ENCODE results near the gene ROCK2.

Gene ROCK2

DNA sequence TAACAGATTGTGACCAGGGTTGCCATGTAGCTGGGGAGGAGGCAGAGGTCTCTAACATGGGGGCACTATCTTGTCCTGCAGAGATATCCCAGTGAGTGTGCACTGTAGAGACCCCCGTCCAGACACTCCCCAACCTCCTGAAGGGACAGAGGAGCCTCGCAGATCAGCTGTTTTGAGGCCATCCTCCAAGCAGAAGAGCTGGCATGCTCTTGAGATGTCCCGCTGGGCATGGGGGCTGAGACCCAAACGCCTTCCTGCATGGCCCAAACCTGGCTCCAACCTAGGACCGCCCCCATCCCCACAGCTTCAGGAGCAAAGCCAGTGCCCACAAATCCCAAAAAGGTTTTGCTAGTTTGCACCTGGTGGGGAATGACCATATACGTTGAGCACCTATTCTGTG lies 191.8 kb downstream of the ROCK2 start:
- no peak for DNase-seq (ENCODE audit: low read depth)

DNA sequence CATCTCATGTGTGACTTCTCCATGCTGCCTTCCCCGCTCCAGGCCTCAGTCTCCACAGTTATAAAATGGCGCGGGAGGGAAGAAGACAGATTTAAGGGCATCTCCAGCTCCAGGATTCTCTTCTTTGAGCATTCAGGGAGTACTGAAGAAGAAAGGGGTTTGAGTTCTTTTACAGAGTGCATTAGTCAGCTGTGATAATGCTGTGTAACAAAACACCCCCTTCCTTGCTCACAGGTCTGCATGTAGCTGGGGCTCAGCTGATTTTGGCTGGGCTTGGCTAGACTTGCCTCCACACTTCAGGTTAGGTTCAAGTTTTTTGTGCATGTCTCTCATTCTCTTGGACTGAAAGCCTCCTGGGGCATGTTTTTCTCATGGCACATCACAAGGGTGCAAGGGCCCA lies 197.2 kb downstream of the ROCK2 start:
- DNase-seq (ENCODE audit: low read depth): no peak

DNA sequence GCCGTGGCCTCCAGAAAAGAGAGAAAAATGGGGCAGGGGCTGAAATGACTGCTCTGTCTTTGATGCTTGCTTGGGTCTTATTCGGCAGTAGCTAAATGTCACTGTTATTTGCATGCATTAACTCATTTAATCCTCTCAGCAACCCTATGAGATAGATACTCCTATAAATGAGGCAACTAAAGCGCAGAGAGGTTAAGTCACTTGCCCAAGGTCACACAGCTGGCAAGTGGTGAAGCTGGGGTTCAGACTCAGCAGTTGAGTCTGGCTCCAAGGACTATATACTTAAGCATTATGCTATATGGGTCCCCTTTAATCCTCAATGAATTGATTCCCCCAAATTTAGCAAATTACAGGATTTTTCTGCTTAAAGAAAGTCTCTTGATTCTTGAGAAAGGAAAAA lies 198.4 kb downstream of the ROCK2 start:
- DNase-seq (ENCODE audit: low read depth): no peak

DNA sequence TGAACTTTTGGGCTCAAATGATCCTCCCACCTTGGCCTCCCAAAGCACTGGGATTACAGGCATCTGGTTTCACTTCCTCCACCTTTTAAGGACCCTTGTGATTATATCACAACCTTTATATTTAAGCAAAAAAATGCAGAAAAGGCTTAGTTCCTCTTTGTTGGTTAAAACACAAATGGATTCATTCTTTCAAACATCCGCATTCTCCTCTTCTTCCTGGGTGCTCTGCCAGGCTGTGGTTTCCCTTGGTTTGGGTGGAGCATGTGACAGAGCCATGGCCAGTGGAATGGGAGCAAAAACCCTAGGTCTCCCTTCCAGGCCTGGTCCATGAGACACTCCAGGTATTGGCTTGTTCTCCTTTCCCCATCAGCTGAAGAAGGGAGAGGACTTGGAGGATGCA lies 199.1 kb downstream of the ROCK2 start:
- DNase-seq (ENCODE audit: low read depth): no peak

DNA sequence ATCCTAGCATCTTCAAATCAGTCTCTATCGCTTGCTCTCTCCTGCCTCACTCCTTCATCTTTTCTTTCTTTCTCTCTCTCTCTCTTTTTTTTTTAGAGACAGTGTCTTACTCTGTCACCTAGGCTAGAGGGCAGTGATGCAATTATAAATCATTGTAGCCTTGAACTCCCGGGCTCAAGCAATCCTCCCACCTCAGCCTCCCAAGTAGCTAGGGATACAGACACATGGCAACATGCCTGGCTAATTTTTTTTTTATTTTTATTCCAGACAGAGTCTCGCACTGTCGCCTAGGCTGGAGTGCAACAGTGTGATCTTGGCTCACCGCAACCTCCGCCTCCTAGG lies 199.7 kb downstream of the ROCK2 start:
- DNase-seq (ENCODE audit: low read depth): no peak

DNA sequence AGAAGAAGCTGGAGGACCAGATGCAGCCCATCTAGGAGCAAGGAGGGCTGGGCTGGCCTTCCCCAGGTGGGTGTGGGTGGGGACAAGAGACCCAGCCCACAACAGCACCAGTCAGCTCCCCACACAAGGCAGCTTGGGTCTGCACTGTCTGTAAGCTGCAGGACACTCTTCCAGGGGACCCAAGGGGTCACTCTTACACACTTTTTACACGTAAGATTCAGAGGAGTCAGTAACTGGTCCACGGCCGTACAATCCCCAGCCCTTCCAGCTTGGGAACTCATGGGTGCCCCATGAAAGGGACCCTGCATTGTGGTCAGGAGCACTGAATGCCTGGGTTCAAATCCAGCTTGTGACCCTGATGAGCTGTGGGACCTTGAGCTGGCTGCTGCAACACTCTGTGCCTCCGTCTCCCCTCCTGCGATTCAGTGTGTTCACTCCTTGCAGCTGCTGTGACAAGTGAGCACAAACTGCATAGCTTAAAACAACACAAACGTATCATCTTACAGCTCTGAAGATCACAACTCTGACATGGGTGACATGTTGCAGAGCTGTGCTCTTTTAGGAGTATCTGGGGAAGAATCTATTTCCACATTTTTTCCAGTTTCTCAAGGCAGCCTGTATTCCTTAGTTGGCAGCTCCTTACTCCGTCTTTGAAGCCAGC lies 200.2 kb downstream of the ROCK2 start:
- no peak for DNase-seq (ENCODE audit: low read depth)

DNA sequence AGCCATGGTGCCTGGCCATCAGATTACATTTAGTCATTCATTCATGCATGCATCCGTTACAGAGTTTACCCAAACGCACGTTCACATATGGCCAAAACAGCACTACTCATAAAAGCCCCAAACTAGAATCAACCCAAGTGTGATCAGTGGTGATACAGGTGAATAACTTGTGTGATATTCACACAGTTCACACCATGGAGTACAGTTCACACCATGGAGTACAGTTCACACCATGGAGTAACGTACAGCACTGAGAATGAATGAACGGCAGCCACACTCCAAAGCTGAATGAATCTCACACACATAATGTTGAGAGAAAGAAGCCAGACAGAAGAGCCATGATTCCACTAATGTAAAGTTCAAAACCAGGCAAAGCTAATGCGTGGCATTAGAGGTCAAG lies 201.4 kb downstream of the ROCK2 start:
- no peak for DNase-seq (ENCODE audit: low read depth)

DNA sequence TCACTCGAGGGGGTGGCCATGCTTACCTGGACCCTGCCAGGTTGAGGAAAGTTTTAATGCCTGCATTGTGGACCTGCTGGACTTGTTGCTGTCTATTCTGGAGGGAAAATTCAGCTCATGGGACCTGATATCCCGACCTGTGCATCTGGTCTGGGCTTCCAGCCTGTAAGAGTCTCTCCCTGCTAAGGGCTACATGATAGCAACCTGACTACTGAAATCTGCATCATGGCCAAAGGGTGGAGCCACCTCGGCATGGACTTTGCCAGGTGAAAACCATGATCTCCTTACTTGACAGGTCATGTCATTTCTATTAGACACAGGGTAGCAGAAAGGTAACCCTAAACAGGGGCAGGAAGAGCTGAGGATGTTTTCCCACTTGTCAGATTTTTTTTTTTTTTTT lies 202.1 kb downstream of the ROCK2 start:
- DNase-seq (ENCODE audit: low read depth): no peak

DNA sequence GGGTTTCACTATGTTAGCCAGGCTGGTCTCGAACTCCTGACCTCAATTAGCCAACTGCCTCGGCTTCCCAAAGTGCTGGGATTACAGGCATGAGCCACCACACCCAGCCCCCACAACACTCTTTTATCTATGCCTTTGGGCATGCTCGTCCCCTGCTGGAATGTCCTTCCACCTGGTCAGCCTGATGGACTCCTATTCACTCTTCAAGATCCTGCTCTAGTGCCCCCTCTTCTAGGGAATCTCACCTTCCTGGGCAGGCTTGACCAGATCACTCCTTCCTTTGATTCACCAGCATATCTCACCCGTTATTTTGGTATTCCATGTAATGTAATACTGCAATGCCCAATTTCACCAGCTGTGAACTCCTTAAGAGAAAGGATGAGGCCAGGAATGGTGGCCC lies 203.1 kb downstream of the ROCK2 start:
- DNase-seq (ENCODE audit: low read depth): no peak

DNA sequence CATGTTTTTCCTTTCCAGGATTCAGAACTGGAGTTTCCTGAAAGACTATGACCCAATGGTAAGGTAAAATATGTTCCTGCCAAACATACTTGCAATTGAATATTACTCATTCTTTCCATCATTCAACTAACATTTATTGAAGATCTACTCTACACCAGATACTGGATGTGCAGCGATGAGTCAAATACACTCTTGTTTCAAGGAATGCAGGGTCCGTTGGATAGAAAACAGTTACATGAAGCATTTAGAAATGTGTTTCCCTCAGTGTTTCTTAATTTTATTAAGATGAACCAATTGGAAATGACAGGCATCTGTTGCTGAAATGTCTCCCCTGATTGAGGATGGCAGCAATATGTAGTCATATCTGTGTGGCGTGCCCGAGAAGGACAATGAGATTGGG lies 203.9 kb downstream of the ROCK2 start:
- no peak for DNase-seq (ENCODE audit: low read depth)

DNA sequence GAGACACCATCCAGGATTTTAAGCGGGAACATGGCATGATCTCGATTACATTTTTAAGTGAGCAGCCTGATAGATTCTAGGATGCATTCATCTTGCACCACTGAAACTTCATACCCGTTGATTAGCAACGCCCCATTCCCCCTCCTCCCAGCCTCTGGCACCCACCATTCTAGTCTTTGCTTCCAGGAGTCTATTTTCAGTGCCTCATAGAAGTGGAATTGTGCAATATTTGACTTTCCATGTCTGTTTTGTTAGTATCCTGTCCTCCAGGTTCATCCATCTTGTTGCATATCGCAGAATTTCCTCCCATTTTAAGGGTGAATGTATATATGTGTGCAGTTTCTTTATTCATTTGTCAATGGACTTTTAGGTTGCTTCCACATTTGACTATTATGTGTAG lies 210.1 kb downstream of the ROCK2 start:
- DNase-seq (ENCODE audit: low read depth): no peak

DNA sequence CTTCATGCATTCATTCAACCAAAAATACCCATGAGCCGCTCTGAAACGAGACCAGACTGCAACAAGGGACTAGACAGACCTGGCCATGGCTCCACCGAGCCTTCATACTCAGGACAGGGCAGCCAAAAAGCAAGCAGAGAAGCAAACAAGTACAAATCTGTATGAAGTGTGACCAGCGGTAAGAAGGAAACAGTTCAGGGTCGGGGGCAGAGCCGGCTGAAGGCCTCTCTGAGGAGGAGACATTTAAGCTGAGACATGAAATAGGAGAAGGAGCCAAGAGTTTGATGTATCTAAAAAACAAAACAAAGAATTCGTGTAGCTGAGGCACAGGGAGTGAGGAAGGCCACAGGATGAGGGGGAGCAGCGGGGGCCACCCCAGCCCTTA lies 210.5 kb downstream of the ROCK2 start:
- DNase-seq (ENCODE audit: low read depth): no peak

DNA sequence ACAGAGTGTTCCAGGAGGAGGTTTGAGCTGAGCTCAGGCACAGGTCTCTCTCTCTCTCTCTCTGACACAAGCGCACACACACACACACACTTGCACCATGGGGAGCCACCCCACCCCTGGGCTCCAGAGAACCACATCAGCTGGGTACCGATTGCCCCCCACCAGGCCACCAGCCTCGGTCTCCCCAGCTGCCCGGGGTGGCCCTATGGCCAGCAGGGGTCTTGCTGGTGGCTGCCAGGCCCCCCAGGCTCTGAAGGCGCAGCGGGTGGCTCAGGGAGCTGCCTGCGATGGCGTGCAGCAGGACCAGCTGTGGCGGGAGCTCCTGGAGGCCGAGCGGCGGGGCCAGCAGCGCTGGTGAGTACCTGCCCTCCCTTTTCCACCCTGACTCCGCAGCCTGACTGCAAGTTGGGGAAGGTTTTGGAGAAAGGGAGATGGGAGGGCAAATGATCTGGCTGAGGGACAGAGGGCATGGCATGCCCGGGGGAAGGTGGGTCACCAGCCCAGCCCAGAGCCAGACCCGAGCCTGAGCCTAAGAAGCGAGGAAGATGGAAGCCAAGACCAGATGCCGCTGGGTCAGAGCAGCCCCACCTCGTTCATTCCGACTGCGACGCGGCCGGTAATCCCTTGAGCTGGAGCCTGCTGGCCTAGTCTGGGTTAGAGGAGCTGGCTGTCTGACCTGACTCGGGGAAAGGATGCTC lies 211.0 kb downstream of the ROCK2 start:
- DNase-seq (ENCODE audit: low read depth): no peak

DNA sequence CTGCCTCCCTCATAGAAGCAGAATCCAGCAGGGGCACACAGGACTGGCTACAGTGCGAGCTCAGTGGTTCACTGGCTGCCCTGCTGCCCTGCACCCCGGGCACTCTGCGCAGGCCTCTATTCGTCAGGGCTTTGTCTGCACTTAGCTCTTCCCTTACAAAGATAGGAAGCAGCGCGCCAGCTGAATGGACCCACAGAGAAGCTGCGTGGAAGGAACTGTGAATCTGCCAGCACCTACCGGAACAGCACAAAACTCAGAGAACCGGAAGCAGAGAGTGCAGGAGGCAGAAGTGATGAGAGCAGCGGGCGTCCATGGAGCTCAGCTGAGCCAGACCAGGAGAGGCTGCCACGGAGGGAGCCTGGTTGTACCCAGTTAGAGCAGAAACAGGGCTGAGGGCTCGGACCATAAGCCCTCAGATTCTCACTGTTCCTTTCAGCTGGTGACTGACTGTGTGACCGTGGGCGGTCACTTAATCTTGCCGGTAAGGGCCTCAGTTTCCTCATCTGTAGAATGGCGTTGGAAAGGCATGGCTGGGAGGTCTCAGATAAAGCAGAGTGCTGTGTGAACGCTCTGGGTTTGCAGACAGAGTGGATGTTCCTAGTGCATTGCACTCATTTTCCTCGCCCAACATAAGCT lies 212.3 kb downstream of the ROCK2 start:
- DNase-seq (ENCODE audit: low read depth): no peak

DNA sequence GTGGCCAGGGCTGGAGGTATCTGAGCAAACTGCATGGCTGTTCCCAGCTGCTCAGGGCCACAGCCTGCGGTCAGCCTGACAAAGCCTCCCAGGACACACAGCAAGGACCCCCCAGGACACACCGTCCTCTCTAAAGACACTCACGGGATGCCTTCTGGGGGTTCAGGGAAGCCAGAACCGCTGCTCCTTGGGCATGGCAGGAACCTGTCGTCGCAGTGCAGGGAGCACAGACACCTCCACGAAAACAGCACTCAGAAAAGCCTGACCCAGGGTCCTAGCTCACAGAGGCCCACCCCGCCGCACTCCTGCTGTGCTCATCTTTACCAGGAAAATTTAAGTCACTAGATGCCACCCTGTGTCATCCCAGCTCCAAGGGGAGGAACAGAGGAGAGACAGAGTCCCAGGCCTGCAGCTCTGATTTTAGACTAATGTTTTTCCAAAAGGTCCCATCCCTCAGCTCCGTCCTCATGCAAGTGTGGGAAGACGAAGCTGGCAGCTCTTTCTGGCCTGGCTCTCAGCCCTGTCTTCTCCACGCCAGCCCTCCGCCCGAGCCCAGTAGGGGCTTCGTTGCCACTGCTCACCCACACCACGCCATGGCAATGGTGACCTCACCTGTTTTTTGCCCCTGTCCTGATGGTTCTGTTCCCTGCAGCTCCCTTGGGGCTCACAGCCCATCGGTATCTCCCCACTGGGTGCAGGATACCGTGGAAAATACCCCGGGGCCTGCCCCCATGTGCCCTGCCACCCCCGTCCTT lies 213.1 kb downstream of the ROCK2 start:
- no peak for DNase-seq (ENCODE audit: low read depth)
